ENCODE data around the gene LMTK2.
A peak's percentile ranks its signal among the peaks of the same experiment; 100 is the strongest.
"Not testable (repeated sequence)": the region's sequence is repeated elsewhere in the genome, so short reads cannot be mapped to it uniquely, and the experiment has no call there.

LMTK2 gene

DNA sequence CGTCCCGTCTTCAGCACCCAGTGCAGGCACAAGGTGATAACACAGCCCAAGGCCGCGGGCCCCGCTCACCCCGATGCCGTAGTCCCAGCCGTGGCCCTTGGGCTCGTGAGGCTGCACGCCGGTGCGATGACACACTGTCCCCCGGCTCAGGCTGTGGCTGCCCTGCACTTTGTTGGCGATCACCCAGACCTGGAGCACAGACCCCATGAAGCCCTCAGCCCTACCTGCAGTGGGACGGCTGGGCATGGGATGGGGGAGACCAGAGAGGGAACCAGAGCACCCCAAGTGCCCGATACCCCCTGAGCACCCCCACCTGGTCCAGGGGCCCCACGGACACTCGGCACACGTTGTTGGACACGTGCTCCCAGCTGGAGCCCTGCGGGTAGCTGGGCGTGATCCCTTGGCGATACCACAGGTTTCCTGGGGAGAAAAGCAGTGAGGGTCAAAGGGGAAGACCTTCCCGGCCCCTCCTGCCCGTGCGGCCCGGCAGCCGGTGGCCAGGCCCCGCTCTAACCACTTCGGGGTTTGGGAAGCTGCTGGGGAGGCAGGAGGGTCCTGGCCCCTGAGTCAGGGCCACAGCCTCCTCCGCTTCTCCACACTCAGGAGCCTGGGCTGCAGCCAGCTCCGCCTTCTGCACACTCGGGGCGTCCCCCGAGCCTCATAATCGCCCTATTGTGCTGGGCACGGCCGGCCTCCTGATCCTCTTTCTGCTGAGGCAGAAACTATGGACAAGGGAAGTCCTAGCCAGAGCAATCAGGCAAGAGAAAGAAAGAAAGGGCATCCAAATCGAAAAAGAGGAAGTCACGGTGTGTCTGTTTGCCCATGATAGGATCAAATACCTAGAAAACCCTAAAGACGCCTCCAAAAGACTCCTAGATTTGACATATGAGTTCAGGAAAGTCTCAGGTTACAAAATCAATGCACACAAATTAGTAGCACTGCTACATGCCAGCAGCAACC is 111.2 kb downstream of the LMTK2 start:
- DNase-seq (ENCODE audit: low read depth): peak; percentile 9
- TF ChIP-seq, protein P1, sequence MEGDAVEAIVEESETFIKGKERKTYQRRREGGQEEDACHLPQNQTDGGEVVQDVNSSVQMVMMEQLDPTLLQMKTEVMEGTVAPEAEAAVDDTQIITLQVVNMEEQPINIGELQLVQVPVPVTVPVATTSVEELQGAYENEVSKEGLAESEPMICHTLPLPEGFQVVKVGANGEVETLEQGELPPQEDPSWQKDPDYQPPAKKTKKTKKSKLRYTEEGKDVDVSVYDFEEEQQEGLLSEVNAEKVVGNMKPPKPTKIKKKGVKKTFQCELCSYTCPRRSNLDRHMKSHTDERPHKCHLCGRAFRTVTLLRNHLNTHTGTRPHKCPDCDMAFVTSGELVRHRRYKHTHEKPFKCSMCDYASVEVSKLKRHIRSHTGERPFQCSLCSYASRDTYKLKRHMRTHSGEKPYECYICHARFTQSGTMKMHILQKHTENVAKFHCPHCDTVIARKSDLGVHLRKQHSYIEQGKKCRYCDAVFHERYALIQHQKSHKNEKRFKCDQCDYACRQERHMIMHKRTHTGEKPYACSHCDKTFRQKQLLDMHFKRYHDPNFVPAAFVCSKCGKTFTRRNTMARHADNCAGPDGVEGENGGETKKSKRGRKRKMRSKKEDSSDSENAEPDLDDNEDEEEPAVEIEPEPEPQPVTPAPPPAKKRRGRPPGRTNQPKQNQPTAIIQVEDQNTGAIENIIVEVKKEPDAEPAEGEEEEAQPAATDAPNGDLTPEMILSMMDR (conservative IDR thresholded peaks at IDR 0.05; ENCODE audit: low read depth, low read length): no peak
- H3K4me3 ChIP-seq (ENCODE audit: low read depth, low read length): no peak overlapping the region

DNA sequence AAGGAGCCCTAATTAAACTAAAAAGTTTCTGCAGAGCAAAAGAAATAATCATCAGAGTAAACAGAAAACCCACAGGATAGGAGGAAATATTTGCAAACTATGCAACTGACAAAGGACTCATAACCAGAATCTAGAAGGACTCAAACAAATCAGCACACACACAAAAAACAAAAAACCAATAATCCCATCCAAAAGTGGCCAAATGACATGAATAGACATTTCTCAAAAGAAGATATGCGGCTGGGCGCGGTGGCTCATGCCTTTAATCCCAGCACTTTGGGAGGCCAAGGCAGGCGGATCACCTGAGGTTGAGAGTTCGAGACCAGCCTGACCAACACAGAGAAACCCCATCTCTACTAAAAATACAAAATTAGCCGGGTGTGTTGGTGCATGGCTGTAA is 112.7 kb downstream of the LMTK2 start:
- H3K4me3 ChIP-seq (ENCODE audit: low read depth, low read length); DNase-seq (ENCODE audit: low read depth): not testable (repeated sequence)

DNA sequence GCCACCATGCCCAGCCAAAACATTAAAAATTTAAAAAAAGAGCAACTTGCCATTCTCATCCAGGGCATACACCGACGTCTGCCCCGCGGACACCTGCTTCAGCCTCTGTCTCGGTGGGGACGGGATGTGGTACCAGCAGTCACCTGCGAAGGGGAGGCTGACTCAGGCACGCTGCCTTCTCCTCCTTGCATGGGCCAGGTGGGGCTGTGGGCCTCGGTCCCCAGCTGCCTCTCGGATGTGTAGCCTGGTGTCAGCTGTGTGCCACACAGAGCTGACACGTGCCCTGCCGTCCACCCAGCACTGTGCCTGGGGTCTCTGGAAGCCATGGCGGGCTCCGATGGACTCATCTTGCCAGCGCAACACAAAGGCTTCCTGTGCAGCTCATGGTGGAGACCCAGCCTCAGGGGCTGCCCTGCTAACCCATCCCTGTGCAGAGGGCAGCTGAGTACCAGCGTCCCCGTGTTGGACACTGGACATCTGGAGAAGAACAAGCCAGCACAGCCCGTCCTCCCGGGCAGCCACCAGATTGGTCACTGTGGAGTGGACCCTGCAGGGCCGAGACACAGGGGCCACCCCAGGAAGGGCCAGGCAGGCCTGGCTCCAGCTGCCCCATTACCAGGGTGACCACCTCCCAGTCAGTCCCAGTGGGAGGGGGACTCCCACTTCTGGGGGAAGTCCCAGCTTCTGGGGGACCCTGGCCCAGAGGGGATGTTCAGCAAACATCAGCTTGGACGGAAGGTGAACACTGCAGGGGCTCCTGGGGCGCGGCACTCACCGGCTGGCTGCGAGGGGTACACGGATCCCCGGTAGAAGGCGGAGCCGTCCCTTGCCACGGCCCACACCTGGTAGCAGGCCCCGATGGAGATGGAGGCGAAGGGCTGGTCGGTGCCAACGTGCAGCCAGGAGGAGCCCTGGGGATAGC is 115.2 kb downstream of the LMTK2 start:
- DNase-seq (ENCODE audit: low read depth): no peak
- TF ChIP-seq, protein P1 (conservative IDR thresholded peaks at IDR 0.05; ENCODE audit: low read depth, low read length): no peak
- no peak overlapping the region for H3K4me3 ChIP-seq (ENCODE audit: low read depth, low read length)

DNA sequence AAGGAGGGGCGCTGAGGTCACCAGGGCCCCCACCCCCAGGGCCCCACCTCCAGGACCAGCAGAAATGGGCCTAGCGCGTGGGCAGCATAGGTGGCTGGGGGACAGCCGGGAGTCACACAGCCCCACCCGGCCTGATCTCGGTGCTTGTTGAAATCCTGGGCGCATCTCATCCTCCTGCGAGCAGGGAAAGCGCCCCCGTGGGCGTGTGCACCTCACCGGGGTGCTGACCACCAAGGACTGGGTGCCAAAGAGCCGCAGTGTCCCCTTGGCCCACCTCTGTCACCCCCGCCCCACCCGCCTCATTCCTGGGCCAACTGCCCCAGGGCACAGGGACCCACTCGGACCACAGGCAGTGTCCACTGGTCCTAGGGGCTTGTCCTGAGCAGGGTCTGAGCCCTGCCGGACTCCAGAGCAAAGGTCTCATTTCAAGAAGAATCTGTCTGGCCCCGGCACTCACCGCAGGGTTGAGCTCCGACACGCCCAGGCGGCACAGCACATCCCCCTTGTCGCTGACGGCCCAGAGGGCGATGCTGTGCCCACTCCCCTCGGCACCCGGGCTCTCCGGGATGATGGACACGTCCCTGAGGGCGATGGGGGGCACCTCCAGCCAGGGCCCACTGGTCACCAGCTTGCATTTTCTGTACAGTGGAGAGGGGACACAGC is 116.0 kb downstream of the LMTK2 start:
- DNase-seq (ENCODE audit: low read depth): no peak
- H3K4me3 ChIP-seq (ENCODE audit: low read depth, low read length): no peak overlapping the region

DNA sequence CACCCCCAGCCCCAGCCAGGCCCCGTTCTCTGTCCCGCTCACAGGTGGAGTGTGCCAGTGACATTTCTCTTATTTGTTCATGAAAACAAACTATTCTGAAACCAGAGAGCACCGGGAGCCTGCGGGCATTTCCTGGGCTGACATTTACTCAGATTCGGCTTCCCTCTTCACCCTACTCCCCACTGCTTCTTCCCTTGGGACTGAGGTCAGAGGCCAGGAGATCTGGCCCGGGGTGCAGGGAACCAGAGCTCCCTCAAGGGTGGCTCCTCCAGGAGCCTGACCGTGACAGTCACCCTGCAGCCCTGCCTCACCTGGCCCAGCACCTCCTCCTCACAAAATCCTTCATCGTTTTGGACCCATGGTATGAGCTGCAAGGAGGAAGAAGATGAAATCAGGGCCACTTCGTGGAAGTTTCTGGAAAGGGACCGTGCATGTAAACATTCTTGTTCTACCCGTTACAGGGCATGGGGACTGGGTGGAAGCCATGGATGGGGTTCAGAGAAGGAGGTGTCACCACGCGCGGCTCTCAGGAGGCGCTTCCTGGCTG is 116.8 kb downstream of the LMTK2 start:
- no peak for DNase-seq (ENCODE audit: low read depth)
- H3K4me3 ChIP-seq (ENCODE audit: low read depth, low read length): no peak overlapping the region
- TF ChIP-seq, protein P1 (conservative IDR thresholded peaks at IDR 0.05; ENCODE audit: low read depth, low read length): no peak

More for the DNA sequence above, 116.0 kb downstream of the LMTK2 start:
- TF ChIP-seq, protein P1 (conservative IDR thresholded peaks at IDR 0.05; ENCODE audit: low read depth, low read length): no peak

DNA sequence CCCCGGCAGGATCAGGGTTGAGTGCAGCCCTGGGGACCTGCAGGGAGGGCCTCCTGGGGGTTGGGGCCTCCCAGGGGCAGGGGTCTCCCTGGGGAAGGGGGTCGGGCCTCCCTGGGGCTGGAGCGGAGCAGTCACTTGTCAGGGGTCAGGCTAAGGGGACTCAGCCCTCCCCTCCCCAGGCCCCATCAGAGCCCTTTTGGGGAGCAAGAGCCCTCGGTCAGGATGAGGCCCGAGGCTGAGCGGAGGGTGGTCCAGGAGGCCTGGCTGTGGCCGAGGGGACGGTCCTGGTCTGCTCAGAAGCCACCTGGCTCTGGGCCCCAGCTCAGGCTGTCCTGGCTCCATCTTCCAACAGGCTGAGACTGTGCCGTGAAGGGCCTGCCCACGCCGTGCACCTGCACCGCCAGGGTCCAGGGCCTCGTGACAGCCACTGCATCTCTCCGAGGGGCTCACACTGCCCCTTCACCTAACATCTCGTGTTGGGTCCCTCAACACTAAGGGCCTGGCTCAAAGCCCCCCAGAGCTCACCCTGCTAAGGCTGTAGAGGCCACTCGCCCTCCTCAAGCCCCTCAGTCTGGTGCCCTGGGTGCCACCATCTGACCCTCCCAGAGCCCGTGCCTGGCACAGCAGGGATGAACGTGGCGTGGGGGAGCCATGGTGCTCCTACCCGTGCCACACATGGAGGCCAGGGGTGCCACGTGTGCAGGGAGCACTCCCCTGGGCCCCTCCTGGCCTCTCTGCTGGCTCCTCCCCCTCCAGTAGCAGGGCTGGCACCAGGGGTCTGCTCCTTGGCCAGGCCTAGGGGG is 117.4 kb downstream of the LMTK2 start:
- TF ChIP-seq, protein P1 (conservative IDR thresholded peaks at IDR 0.05; ENCODE audit: low read depth, low read length): no peak
- no peak for DNase-seq (ENCODE audit: low read depth)

More for the DNA sequence above, 117.4 kb downstream of the LMTK2 start:
- H3K4me3 ChIP-seq (ENCODE audit: low read depth, low read length): no peak overlapping the region
